ENCODE data around the gene ZNF385B.

DNA sequence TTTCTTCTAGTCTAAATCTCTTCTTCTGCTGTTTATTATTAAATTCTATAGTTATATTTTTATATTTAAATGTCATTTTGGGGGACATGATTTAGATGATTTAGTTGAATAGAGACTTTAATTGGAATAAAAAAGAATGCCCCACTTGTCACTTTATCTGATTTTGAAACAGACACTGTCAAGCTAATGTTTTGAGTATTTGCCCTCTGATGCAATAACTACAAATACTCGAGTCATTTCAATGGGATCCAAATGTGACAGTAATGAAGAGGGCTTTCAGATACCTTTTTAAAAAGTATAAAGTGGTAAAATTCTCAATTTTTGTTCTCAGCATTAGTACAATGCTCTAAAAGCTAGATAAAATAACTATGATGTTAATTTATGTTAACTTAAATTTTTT lies 339.5 kb downstream of the ZNF385B start:
- TF ChIP-seq, protein P1, sequence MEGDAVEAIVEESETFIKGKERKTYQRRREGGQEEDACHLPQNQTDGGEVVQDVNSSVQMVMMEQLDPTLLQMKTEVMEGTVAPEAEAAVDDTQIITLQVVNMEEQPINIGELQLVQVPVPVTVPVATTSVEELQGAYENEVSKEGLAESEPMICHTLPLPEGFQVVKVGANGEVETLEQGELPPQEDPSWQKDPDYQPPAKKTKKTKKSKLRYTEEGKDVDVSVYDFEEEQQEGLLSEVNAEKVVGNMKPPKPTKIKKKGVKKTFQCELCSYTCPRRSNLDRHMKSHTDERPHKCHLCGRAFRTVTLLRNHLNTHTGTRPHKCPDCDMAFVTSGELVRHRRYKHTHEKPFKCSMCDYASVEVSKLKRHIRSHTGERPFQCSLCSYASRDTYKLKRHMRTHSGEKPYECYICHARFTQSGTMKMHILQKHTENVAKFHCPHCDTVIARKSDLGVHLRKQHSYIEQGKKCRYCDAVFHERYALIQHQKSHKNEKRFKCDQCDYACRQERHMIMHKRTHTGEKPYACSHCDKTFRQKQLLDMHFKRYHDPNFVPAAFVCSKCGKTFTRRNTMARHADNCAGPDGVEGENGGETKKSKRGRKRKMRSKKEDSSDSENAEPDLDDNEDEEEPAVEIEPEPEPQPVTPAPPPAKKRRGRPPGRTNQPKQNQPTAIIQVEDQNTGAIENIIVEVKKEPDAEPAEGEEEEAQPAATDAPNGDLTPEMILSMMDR (IDR thresholded peaks at IDR 0.05; ENCODE audit: low read depth, low read length): no peak
- no peak for TF ChIP-seq EZH2phosphoT487 (IDR thresholded peaks at IDR 0.05; ENCODE audit: low read depth)
